Activated naive CD4-positive, alpha-beta T cell treated with anti-CD3 and anti-CD28 coated beads, Interleukin-2, amount 10 ng/mL, durations not matched to agents 7 days and 5 days (primary cell): Measurements from ENCODE around the gene SUGCT.

ENCODE experiments used
- CTCF ChIA-PET: fragments of 350-600 bp; sonication (Branson Sonifier 250); formaldehyde crosslinking; loops from one replicate; lab custom pipeline; 2021; ENCODE audit warnings: antibody characterized with exemption; lab: Charles Lee
- DNase-seq: peaks from one replicate; pipeline ENCODE4 v3.0.0-alpha.2; 2020
- H3K27ac Mint-ChIP-seq: one replicate; pipeline ENCODE4 v1.8.0; 2021; ENCODE audit warnings: mild to moderate bottlenecking, moderate library complexity, mixed read lengths
- H3K27me3 Mint-ChIP-seq: one replicate; pipeline ENCODE4 v1.8.0; 2021; ENCODE audit warnings: mild to moderate bottlenecking, mixed read lengths
- H3K36me3 Mint-ChIP-seq: one replicate; pipeline ENCODE4 v1.8.0; 2021; ENCODE audit warnings: mixed read lengths
- H3K4me1 Mint-ChIP-seq: one replicate; pipeline ENCODE4 v1.8.0; 2021; ENCODE audit warnings: mixed read lengths
- H3K4me3 Mint-ChIP-seq: one replicate; pipeline ENCODE4 v1.8.0; 2021; ENCODE audit warnings: mild to moderate bottlenecking, moderate library complexity, mixed read lengths
- H3K9me3 Mint-ChIP-seq: one replicate; pipeline ENCODE4 v1.8.0; 2021; ENCODE audit warnings: mixed read lengths

The SUGCT gene

DNA sequence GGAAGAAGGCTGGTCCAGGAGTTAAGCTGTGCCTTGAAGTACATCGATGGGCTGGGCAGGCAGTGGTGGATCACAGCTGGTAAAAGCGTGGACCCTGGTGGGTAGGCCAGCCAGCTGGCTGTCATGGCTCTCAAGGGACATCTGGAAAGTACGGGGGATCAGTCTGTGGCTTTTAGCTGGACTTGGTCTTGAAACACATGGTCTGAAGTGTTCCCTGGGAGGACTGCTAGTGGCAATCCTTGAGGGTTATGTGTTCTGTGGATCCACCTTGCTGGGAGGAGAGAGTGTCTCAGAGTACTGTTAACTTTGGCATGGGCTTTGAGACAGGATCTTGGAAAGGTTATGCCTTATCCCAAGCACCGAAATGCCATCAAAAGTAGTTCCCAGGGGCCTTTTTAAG, 754.3 kb downstream of the SUGCT start:
- Mint-ChIP-seq H3K36me3 (no peaks in the 10 kb centered on the region), H3K4me1 (no peaks in the 10 kb centered on the region)

DNA sequence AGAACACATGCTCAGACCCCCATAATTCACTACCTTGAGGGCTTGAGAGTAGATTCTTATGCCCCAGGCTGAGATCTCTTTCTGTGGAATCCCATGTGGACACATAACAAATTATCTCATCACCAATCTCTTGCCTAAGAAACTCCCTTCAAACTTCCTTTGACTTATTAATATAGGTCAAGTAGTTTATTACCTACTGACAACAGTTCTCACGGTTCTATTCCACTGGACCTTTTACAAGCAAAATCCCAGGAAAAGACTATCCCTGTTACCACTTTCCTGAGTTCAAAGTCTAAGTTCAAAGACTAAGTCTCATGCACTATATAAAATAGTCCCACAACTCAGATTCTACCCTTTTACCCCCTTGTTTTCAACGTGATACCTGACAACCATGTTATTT, 754.7 kb downstream of the SUGCT start:
- Mint-ChIP-seq H3K9me3 (peaks cover 11% of the 10 kb centered on the region), H3K27me3 (no peaks in the 10 kb centered on the region), H3K4me1 (no peaks in the 10 kb centered on the region), H3K36me3 (no peaks in the 10 kb centered on the region), H3K4me3 (no peak overlapping the region), H3K27ac (no peak overlapping the region)
- CTCF ChIA-PET, result interaction anchor here (0.6 kb wide), 1 partner anchor 507 kb away, joined by 3 read pairs; no protein-coding TSS in a partner anchor
- no peak for DNase-seq

More for the DNA sequence above, 754.3 kb downstream of the SUGCT start:
- no peak for DNase-seq
- CTCF ChIA-PET, result interaction anchor here (0.6 kb wide), 1 partner anchor 507 kb away, joined by 3 read pairs; no protein-coding TSS in a partner anchor
- Mint-ChIP-seq H3K27me3 (no peaks in the 10 kb centered on the region), H3K9me3 (peaks cover 11% of the 10 kb centered on the region), H3K4me3 (no peak overlapping the region), H3K27ac (no peak overlapping the region)

DNA sequence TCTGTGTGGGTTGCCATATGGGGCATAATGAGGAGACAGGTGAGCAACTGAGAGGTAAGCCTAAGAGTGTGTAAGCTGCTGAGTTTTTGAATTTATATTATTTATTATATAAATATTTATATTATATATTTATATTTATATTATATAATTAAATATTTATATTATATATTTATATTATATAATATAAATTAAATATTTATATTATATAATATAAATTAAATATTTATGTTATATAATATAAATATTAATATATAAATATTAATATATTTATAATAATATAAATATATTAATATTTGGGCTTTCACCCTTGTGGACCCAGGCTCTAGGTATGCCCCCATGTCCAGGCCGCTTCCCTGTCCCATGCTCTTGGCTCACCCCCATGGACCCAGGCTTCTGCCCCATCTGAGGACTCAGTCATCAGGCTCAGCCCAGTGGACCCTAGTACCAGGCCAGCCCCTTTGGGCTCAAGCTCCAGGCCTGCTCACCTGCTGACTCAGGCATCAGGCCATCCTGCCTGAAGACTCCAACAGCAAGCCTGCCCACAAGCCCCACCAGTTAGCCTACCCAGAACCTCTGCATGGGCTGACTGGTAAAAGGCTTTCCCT, 755.4 kb downstream of the SUGCT start:
- no peaks in the 10 kb centered on the region for H3K36me3 Mint-ChIP-seq
- CTCF ChIA-PET, result no interaction called here

DNA sequence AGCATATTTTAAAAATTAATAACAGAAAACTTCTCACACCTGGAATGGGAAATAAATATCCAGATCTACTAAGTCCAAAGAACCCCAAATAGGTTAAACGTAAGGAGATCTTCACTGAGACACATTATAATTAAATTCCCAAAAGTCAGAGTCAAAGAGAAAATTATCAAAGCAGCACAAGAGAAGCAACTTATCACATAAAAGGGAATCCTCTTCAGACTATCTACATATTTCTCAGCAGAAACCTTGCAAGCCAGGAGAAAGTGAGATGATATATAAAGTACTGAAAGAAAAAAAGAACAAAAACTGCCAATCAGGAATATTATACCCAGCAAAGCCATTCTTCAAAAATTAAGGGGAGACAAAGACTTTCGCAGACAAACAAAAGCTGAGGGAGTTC, 756.4 kb downstream of the SUGCT start:
- H3K9me3 Mint-ChIP-seq, result peaks cover 9% of the 10 kb centered on the region
- no peaks in the 10 kb centered on the region for H3K36me3 Mint-ChIP-seq
- no peaks in the 10 kb centered on the region for H3K4me1 Mint-ChIP-seq
- DNase-seq, result no peak
- no peak overlapping the region for H3K4me3 Mint-ChIP-seq
- no peaks in the 10 kb centered on the region for H3K27me3 Mint-ChIP-seq
- H3K27ac Mint-ChIP-seq, result no peak overlapping the region
- CTCF ChIA-PET, result no interaction called here

More for the DNA sequence above, 755.4 kb downstream of the SUGCT start:
- Mint-ChIP-seq H3K4me1 (no peaks in the 10 kb centered on the region), H3K4me3 (no peak overlapping the region), H3K27ac (no peak overlapping the region), H3K27me3 (no peaks in the 10 kb centered on the region), H3K9me3 (peaks cover 14% of the 10 kb centered on the region)
- no peak for DNase-seq

DNA sequence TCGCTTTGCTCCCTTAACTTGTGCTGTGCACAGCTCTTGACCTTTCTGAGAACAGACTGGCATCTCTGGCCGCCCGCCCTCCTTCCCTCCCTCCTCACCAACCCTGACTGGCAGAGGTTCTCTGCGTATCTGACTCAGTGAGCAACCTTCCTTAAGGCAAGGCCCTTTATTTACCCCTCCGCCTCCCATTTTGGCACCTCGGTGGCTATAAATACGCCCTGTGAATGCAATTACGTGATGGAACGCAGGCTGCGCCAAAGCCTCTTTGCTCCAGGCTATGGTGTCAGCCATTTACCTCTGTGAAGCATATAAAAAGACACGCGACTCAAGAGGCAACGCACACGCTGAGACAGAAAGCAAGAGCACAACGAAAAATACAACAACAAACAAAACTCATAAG, 764.3 kb downstream of the SUGCT start:
- Mint-ChIP-seq H3K36me3 (no peaks in the 10 kb centered on the region), H3K27me3 (no peaks in the 10 kb centered on the region), H3K9me3 (peaks cover 27% of the 10 kb centered on the region), H3K27ac (no peak overlapping the region), H3K4me3 (no peak overlapping the region), H3K4me1 (no peaks in the 10 kb centered on the region)
- no peak for DNase-seq
- CTCF ChIA-PET, result no interaction called here

DNA sequence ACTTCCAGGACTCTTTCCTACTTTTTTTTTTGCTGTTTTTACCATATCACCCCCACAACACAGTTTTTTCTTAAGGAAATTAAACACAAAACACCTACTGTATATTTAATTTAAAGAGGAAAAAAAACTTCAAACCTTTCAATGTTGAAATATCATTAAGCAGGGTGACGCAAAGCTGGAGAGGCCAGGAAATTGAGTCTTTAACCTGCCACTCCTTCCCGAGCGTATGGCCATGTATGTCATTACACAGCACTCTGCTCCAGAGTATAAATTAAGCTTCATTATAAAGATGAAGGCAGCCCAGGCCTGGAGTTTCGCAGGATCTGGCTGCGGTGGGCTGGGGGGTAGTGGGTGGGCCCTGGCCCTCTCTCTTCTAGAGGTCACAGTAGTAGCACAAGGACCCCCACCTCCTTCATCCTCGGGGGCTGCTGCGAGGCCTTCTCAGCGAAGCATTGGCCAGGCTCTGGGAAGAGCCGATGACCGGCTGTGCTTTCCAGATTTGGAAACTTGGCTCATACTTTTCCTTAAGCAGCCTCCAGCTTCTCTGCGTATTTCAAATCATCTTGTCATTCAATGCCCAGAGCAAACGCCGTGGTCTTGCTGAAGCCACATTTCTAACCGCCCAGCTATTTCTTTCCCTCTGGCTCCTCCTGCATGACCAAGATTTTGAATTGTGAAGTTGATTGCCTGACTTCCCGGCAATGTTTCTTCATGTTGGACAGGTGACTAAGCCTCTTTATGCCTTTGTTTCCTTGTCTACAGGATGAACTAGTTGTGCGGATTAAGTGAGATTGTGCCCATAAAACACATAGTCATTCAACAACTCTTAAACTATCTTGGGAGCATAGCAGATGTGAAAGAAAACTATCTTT, 765.1 kb downstream of the SUGCT start:
- no peak for DNase-seq
- H3K4me3 Mint-ChIP-seq, result no peak overlapping the region
- no peaks in the 10 kb centered on the region for H3K36me3 Mint-ChIP-seq
- H3K9me3 Mint-ChIP-seq, result peaks cover 26% of the 10 kb centered on the region
- H3K27ac Mint-ChIP-seq, result no peak overlapping the region
- H3K27me3 Mint-ChIP-seq, result no peaks in the 10 kb centered on the region
- no peaks in the 10 kb centered on the region for H3K4me1 Mint-ChIP-seq
- CTCF ChIA-PET, result no interaction called here

DNA sequence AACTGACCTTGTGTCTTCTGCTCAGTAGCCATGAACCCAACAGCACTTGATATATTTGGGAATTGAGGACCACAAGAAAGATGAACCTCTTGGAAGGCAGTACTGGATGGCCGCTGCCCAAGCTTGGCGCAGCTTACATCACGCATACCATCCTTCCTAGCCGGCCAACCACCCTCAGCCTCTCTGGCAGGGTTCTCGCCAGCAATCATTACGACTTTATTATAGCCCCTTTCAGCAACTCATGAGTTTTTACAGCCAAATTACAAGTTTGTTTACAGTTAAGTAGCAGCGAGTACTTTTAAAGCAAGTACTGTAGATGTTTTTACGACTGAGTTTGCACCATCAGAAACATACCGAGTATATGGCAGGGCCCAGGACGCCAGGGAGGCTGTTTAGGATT, 769.1 kb downstream of the SUGCT start:
- Mint-ChIP-seq H3K4me1 (no peaks in the 10 kb centered on the region), H3K36me3 (no peaks in the 10 kb centered on the region), H3K27ac (no peak overlapping the region), H3K27me3 (no peaks in the 10 kb centered on the region), H3K4me3 (no peak overlapping the region), H3K9me3 (peaks cover 12% of the 10 kb centered on the region)
- CTCF ChIA-PET, result no interaction called here
- no peak for DNase-seq

DNA sequence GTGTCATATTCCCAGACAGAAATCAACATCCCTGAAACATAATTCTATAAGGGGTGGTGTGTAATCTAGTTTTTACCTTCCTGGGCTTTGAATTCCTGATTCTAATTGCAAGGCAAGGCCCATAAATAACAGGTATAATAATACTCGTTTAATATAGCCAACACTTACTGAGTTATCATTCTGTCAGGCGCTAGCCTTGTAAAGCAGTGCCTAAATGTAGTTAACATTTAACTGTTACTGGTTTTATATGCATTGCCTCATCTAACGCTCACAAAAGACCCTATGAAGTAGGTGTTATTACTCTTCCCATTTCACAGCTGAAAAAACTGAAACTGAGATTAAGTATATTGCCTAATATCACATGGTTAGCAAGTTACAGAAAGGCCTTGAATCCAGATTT, 772.5 kb downstream of the SUGCT start:
- Mint-ChIP-seq H3K27me3 (no peaks in the 10 kb centered on the region), H3K4me3 (no peak overlapping the region), H3K4me1 (no peaks in the 10 kb centered on the region), H3K27ac (no peak overlapping the region), H3K9me3 (no peaks in the 10 kb centered on the region), H3K36me3 (no peaks in the 10 kb centered on the region)
- CTCF ChIA-PET, result no interaction called here
- no peak for DNase-seq

DNA sequence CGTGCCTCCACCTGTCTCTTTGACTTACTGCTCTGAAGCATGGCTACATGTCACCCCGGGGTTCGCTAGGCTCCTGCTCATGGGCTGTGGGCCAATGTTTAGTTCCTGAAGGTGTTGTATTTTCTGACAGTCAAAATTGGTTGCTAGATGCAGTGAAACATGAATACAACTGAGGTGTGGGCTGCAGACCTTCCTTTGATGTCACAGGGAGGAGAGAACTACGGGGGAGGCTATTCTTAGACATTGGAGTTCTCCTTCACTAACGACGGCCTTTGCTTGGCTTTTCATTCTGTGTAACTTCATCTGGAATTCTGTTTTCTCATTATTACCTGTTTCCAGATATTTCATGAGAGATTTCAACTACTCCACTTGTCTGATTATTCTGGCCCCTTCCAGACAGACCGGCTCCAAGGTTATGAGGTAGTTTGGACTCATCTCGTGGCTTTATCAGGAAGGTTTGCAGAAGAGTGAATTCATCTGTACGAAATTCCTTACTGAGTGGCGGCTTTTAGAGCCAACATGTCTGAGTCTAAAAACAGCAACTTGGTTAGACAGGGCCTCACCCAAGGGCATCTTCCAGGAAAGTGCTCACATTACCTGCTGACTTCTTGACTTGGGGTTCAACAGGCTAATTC, 774.7 kb downstream of the SUGCT start:
- CTCF ChIA-PET, result no interaction called here
- H3K27ac Mint-ChIP-seq, result no peak overlapping the region
- H3K4me1 Mint-ChIP-seq, result no peaks in the 10 kb centered on the region
- no peak for DNase-seq
- H3K36me3 Mint-ChIP-seq, result no peaks in the 10 kb centered on the region
- H3K4me3 Mint-ChIP-seq, result no peak overlapping the region
- peaks cover 3% of the 10 kb centered on the region for H3K9me3 Mint-ChIP-seq
- no peaks in the 10 kb centered on the region for H3K27me3 Mint-ChIP-seq
